K562 (cell line): ENCODE data around the gene POU2AF3. TPM values are rescaled to one million over a fixed set of nuclear protein-coding genes. Genes with fewer than 3 reads are reported as not detected.

Experiments
- ATAC-seq: fragments of 200-7000 bp; cut with Tn5 transposase; 3 replicates; pipeline ENCODE4 v1.9.1; 2020; ENCODE audit warnings: moderate library complexity
- BruUV-seq: library from RNA; stranded (reverse); fragments of 400-500 nt; replicated peaks from 2 replicates; lab custom pipeline; 2021; lab: Mats Ljungman, UMichigan
- CTCF ChIA-PET: fragments of 300-600 bp; formaldehyde crosslinking; extraction: SDS; loops from one replicate; lab custom pipeline; 2021; ENCODE audit warnings: low intra/inter-chr PET ratio; lab: Yijun Ruan, JAX
- POLR2A ChIA-PET: fragments of 300-600, 350-650 bp; sonication (Branson Sonifier 250); formaldehyde crosslinking; extraction: SDS; loops from one replicate; lab custom pipeline; 2021; ENCODE audit warnings: antibody characterized with exemption, inconsistent platforms; lab: Yijun Ruan, JAX
- DNase-seq, 4 experiments: peaks; one replicate each; pipeline versions ENCODE4 v3.0.0 to v3.0.0-alpha.2; 2011 to 2018; ENCODE audit warnings: low spot score in 3 of 4, mixed read lengths in 3 of 4; ENCODE audit errors: extremely low read depth in 1 of 4
- FAIRE-seq: peaks from 2 replicates; lab custom pipeline; 2011; peaks lifted over from hg19 to GRCh38; lab: Jason Lieb, UNC
- H2AFZ ChIP-seq: 2 replicates; pipeline ENCODE4 v1.6.0; 2011; ENCODE audit warnings: low read depth, low read length, control low read depth, inconsistent platforms
- H3K27ac ChIP-seq: fragments of 200-600 bp; 3 replicates; pipeline ENCODE4 v1.8.0; 2011; ENCODE audit warnings: low read depth, mild to moderate bottlenecking, control low read depth, inconsistent platforms, low read length, moderate library complexity, mixed read lengths; ENCODE audit errors: extremely low read depth
- H3K27me3 ChIP-seq, 2 experiments: fragments of 300-600 bp in 1 of 2; 2 replicates in 1 of 2; 3 replicates in 1 of 2; pipeline versions ENCODE4 v1.6.0 to v1.8.0; 2011; ENCODE audit warnings: inconsistent platforms in 2 of 2, low read length in 2 of 2, mild to moderate bottlenecking in 1 of 2, mixed read lengths in 1 of 2, moderate library complexity in 1 of 2; ENCODE audit not compliant: control insufficient read depth in 2 of 2, insufficient read depth in 2 of 2
- H3K36me3 ChIP-seq: fragments of 300-600 bp; 3 replicates; pipeline ENCODE4 v1.8.0; 2011; ENCODE audit warnings: mild to moderate bottlenecking, low read length, inconsistent platforms; ENCODE audit not compliant: control insufficient read depth, insufficient read depth
- H3K4me1 ChIP-seq, 2 experiments: fragments of 200-600 bp in 1 of 2; replicated peaks in 1 of 2; 2 replicates in 1 of 2; 3 replicates in 1 of 2; pipeline versions ENCODE4 v1.5.1 to v1.8.0; 2011; ENCODE audit warnings: inconsistent platforms in 2 of 2, low read length in 2 of 2, mild to moderate bottlenecking in 1 of 2, mixed read lengths in 1 of 2, moderate library complexity in 1 of 2; ENCODE audit not compliant: control insufficient read depth in 2 of 2, insufficient read depth in 2 of 2
- H3K4me2 ChIP-seq: 2 replicates; pipeline ENCODE4 v1.6.1; 2011; ENCODE audit warnings: low read length, control low read depth, inconsistent platforms, mixed read lengths; ENCODE audit not compliant: insufficient read depth
- H3K4me3 ChIP-seq: fragments of 200-600 bp; sonication (generic), shearing (Covaris generic); 2 replicates; pipeline ENCODE4 v1.5.1; 2016; ENCODE audit warnings: control low read depth, inconsistent platforms
- H3K79me2 ChIP-seq: fragments of 200-600 bp; 3 replicates; pipeline ENCODE4 v1.8.0; 2011; ENCODE audit warnings: low read length, inconsistent platforms; ENCODE audit not compliant: control insufficient read depth, insufficient read depth
- H3K9ac ChIP-seq, 2 experiments: 2 replicates each; pipeline versions ENCODE4 v1.6.0 to v1.6.1; 2011; ENCODE audit warnings: low read depth in 2 of 2, low read length in 2 of 2, control low read depth in 1 of 2, inconsistent platforms in 1 of 2, mild to moderate bottlenecking in 1 of 2, mixed read lengths in 1 of 2; ENCODE audit not compliant: insufficient read depth in 1 of 2
- H3K9me1 ChIP-seq: one replicate; pipeline ENCODE4 v1.6.0; 2011; ENCODE audit warnings: inconsistent platforms, mild to moderate bottlenecking, low read length, moderate library complexity; ENCODE audit not compliant: control insufficient read depth, insufficient read depth
- H3K9me3 ChIP-seq: replicated peaks from 2 replicates; pipeline ENCODE4 v1.5.1; 2011; ENCODE audit warnings: low read depth, low read length, inconsistent platforms; ENCODE audit not compliant: control insufficient read depth, insufficient read depth
- H4K20me1 ChIP-seq: replicated peaks from 2 replicates; pipeline ENCODE4 v1.6.1; 2011; ENCODE audit warnings: low read length, inconsistent platforms, mixed read lengths; ENCODE audit not compliant: control insufficient read depth, insufficient read depth
- DACH1 ChIP-seq: fragments of 450-650 bp; IDR thresholded peaks from 2 replicates; pipeline ENCODE4 v1.6.1; 2018; ENCODE audit not compliant: partially characterized antibody
- HDAC6 ChIP-seq: IDR thresholded peaks from 2 replicates; pipeline ENCODE4 v1.6.1; 2012; ENCODE audit warnings: low read depth, mild to moderate bottlenecking, control low read depth, inconsistent platforms, low read length, moderate library complexity
- HSF4 ChIP-seq: fragments of 250-450 bp; sonication (Bioruptor Pico); IDR thresholded peaks from 2 replicates; pipeline ENCODE4 v2.1.2; 2022; ENCODE audit warnings: mild to moderate bottlenecking, moderate library complexity, borderline replicate concordance
- NR0B1 ChIP-seq: fragments of 450-650 bp; IDR thresholded peaks from one replicate; pipeline ENCODE4 v1.6.1; 2018; ENCODE audit warnings: mild to moderate bottlenecking, moderate library complexity; ENCODE audit not compliant: partially characterized antibody
- PHTF2 ChIP-seq: fragments of 250-450 bp; sonication (Bioruptor Pico); IDR thresholded peaks from 2 replicates; pipeline ENCODE4 v1.5.0; 2021; ENCODE audit warnings: mild to moderate bottlenecking
- ZNF41 ChIP-seq: fragments of 250-450 bp; sonication (Bioruptor Pico); conservative IDR thresholded peaks from 2 replicates; pipeline ENCODE4 v1.4.0; 2020; ENCODE audit warnings: mild to moderate bottlenecking
- ZNF778 ChIP-seq: fragments of 450-650 bp; formaldehyde crosslinking; IDR thresholded peaks from 2 replicates; pipeline ENCODE4 v1.4.0; 2020; ENCODE audit warnings: mild to moderate bottlenecking, moderate library complexity
- WGBS: fragments of 100-300 bp; shearing (Covaris generic); methylation state at CpG from one replicate; pipeline ENCODE4 v1.1.6; 2016; ENCODE audit warnings: low coverage, mixed read lengths; ENCODE audit not compliant: insufficient coverage; ENCODE audit errors: missing lambda C conversion rate; 5-methylcytosine and 5-hydroxymethylcytosine counted together
- in situ Hi-C: fragments of 300-500 bp; cut with MboI; formaldehyde crosslinking; loops from 4 replicates; pipeline ENCODE4 v1.15.0; 2018; ENCODE audit warnings: inconsistent platforms, mixed read lengths
- intact Hi-C: fragments of 100-400 bp; cut with micrococcal nuclease; formaldehyde crosslinking; loops from 2 replicates; pipeline ENCODE4 v1.14.2; 2022
- polyA plus RNA-seq, 8 experiments: library from polyadenylated mRNA; depleted of rRNA in 4 of 8; stranded (reverse) in 5 of 8; unstranded in 3 of 8; fragments of >200 nt; fragmentation: Nextera tagmentation in 2 of 8; fragmentation: Illumina TruSeq in 1 of 8; extraction: Ambion mirVana in 2 of 8; extraction: Trizol in 1 of 8; gene quantifications; 2 replicates each; pipeline versions ENCODE4 v1.2.1 to v1.2.3, GENCODE V29; 2011 to 2014; ENCODE audit warnings: inconsistent platforms in 1 of 8, missing spikeins in 1 of 8
- total RNA-seq, 7 experiments: library from RNA; depleted of rRNA in 6 of 7; stranded (reverse); fragments of >200 nt in 6 of 7; fragmentation: Illumina TruSeq in 2 of 7; extraction: Trizol in 2 of 7; gene quantifications; 2 replicates each; pipeline versions ENCODE4 v1.2.1 to v1.2.3, GENCODE V29; 2011 to 2021; ENCODE audit warnings: low replicate concordance in 1 of 7

Gene POU2AF3
- total and polyA plus RNA-seq, 9 of the 15 experiments (the other 6 are each of a cell fraction or from before 2014, with no cell fraction given), result not detected

GRCh38 chr11:111327908-111328624, 29.7 kb downstream of the POU2AF3 start:
- ATAC-seq (no peak), FAIRE-seq (no peak), DNase-seq (no peak)
- Histone ChIP-seq H3K9ac (no peak overlapping the region), H3K36me3 (no peaks in the 10 kb centered on the region), H3K27me3 (no peaks in the 10 kb centered on the region), H3K4me3 (no peak overlapping the region), H3K79me2 (no peaks in the 10 kb centered on the region), H3K27ac (no peak overlapping the region), H3K9me1 (no peaks in the 10 kb centered on the region), H3K4me2 (no peak overlapping the region), H3K4me1 (no peaks in the 10 kb centered on the region), H4K20me1 (no peaks in the 10 kb centered on the region), H3K9me3 (no peaks in the 10 kb centered on the region), H2AFZ (no peak overlapping the region)
- no peak for TF ChIP-seq ZNF778 (CRISPR knock-in tag)
- intact Hi-C loops (no loop called here), in situ Hi-C loops (no loop called here)
- ChIA-PET CTCF (no interaction called here), POLR2A (interaction anchor here (0.9 kb wide), 1 partner anchor 9 kb away, joined by 3 read pairs; no protein-coding TSS in a partner anchor)
- WGBS, result under 1% methylated on average over 8 of the region's 8 CpGs
- no TSS peak for BruUV-seq

- Histone ChIP-seq H3K9me3 (no peaks in the 10 kb centered on the region), H3K9ac (no peak overlapping the region), H3K4me1 (no peaks in the 10 kb centered on the region), H3K79me2 (no peaks in the 10 kb centered on the region), H3K4me3 (no peak overlapping the region), H3K27ac (no peak overlapping the region), H3K36me3 (no peaks in the 10 kb centered on the region), H2AFZ (no peak overlapping the region), H3K4me2 (no peak overlapping the region), H4K20me1 (no peaks in the 10 kb centered on the region), H3K9me1 (no peaks in the 10 kb centered on the region), H3K27me3 (no peaks in the 10 kb centered on the region)
- FAIRE-seq, result no peak
- ATAC-seq, result no peak
- CTCF ChIA-PET, result no interaction called here
- POLR2A ChIA-PET, result no interaction called here
- DNase-seq, result no peak
- no peak for TF ChIP-seq NR0B1
- TF ChIP-seq HSF4, result no peak
- TF ChIP-seq PHTF2, result no peak
- TF ChIP-seq ZNF41 (CRISPR knock-in tag), result no peak
- TF ChIP-seq DACH1, result no peak
- no peak for TF ChIP-seq HDAC6
- intact Hi-C loops, result no loop called here
- in situ Hi-C loops, result no loop called here
- 0% methylated on average over 7 of the region's 7 CpGs for WGBS
- BruUV-seq, result no TSS peak
Observed at GRCh38 chr11:111329306-111330204, 31.2 kb downstream of the POU2AF3 start.
